ENCODE measurements around the gene WAPL.

GRCh38 chr10:86520871-86521677, 518 bp downstream of the WAPL start:
- TF ChIP-seq POLR2A (IDR thresholded peaks at IDR 0.05; ENCODE audit: low read depth) (no peak), CTCF (IDR thresholded peaks at IDR 0.05) (no peak), POLR2AphosphoS5 (IDR thresholded peaks at IDR 0.05) (peak in 1 of 2 donors; percentile 39)

All from esophagus muscularis mucosa (tissue), 3 donors.